SK-N-SH (cell line): ENCODE data around the gene CCL16. TPM values are rescaled to one million over a fixed set of nuclear protein-coding genes. Genes with fewer than 3 reads are reported as not detected.

Experiments
- polyA plus RNA-seq, 3 experiments: library from polyadenylated mRNA; depleted of rRNA; stranded (reverse); fragments of >200 nt; gene quantifications; 2 replicates each; pipeline ENCODE4 v1.2.3, GENCODE V29; 2012

Gene CCL16
- polyA plus RNA-seq, 1 of the 3 experiments (the other 2 are of a cell fraction) = not detected

Other genes starting within 250 kb of the CCL16 start
- gene RASL10B, start 249.9 kb downstream of the CCL16 start, polyA plus RNA-seq (2012; rRNA removed) = 4.2 and 4.3 TPM in 2 replicates
- gene GAS2L2, start 228.3 kb downstream of the CCL16 start, polyA plus RNA-seq (2012; rRNA removed) = 0.02 TPM in 1 of 2 replicates, not detected in the other
- gene C17orf50, start 220.6 kb downstream of the CCL16 start, polyA plus RNA-seq (2012; rRNA removed) = 0.05 TPM in 1 of 2 replicates, not detected in the other
- 0.23 and 0.33 TPM in 2 replicates for gene MMP28, start 185.9 kb downstream of the CCL16 start, polyA plus RNA-seq (2012; rRNA removed)
- gene TAF15, start 172.0 kb downstream of the CCL16 start, polyA plus RNA-seq (2012; rRNA removed) = 67.5 and 78.0 TPM in 2 replicates
- gene HEATR9, start 112.6 kb downstream of the CCL16 start, polyA plus RNA-seq (2012; rRNA removed) = not detected in 2 replicates
- 0.23 and 0.57 TPM in 2 replicates for gene CCL5, start 101.1 kb downstream of the CCL16 start, polyA plus RNA-seq (2012; rRNA removed)
- 1.8 and 2.5 TPM in 2 replicates for gene RDM1, start 50.7 kb downstream of the CCL16 start, polyA plus RNA-seq (2012; rRNA removed)
- not detected in 2 replicates for gene LYZL6, start 37.8 kb downstream of the CCL16 start, polyA plus RNA-seq (2012; rRNA removed)
- not detected in 2 replicates for gene CCL14, start 5.2 kb upstream of the CCL16 start, polyA plus RNA-seq (2012; rRNA removed)
- gene CCL15, start 20.1 kb upstream of the CCL16 start, polyA plus RNA-seq (2012; rRNA removed) = not detected in 2 replicates
- not detected in 2 replicates for gene CCL23, start 36.5 kb upstream of the CCL16 start, polyA plus RNA-seq (2012; rRNA removed)
- not detected in 2 replicates for gene CCL18, start 82.8 kb upstream of the CCL16 start, polyA plus RNA-seq (2012; rRNA removed)
- gene CCL3, start 108.6 kb upstream of the CCL16 start, polyA plus RNA-seq (2012; rRNA removed) = not detected in 2 replicates
- not detected in 2 replicates for gene CCL4, start 122.3 kb upstream of the CCL16 start, polyA plus RNA-seq (2012; rRNA removed)
- 2.0 and 3.7 TPM in 2 replicates for gene TBC1D3B, start 195.1 kb upstream of the CCL16 start, polyA plus RNA-seq (2012; rRNA removed)
- gene CCL3L1, start 215.3 kb upstream of the CCL16 start, polyA plus RNA-seq (2012; rRNA removed) = not detected in 2 replicates
- gene CCL4L2, start 229.6 kb upstream of the CCL16 start, polyA plus RNA-seq (2012; rRNA removed) = not detected in 2 replicates